ENCODE measurements around the gene TMTC2.

DNA sequence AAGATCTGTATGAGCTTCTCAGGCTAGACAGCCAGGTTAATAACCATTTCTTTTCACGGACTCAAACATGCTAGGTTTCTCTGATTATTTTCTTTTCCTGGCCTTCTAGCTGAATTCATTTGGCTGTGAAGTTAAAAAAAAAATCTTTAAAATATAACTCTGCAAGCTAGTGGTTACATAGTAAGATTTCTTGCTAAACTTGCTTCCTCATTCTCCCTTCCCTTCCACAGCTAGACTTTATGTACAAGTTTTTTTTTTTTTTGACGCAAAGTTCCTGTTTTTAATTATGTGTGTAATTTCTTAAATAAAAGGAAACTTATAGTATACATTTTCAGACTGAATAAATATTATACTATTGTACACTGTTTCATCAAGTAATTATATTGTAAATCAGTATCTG is 145.4 kb downstream of the TMTC2 start:
- TF ChIP-seq, protein P1, sequence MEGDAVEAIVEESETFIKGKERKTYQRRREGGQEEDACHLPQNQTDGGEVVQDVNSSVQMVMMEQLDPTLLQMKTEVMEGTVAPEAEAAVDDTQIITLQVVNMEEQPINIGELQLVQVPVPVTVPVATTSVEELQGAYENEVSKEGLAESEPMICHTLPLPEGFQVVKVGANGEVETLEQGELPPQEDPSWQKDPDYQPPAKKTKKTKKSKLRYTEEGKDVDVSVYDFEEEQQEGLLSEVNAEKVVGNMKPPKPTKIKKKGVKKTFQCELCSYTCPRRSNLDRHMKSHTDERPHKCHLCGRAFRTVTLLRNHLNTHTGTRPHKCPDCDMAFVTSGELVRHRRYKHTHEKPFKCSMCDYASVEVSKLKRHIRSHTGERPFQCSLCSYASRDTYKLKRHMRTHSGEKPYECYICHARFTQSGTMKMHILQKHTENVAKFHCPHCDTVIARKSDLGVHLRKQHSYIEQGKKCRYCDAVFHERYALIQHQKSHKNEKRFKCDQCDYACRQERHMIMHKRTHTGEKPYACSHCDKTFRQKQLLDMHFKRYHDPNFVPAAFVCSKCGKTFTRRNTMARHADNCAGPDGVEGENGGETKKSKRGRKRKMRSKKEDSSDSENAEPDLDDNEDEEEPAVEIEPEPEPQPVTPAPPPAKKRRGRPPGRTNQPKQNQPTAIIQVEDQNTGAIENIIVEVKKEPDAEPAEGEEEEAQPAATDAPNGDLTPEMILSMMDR (IDR thresholded peaks at IDR 0.05): no peak
- TF ChIP-seq POLR2A (IDR thresholded peaks at IDR 0.05): no peak

Measured in adrenal gland (tissue), 5 donors.